Ramos (cell line): ENCODE results near the gene RNF220.

Experiments
- in situ Hi-C: fragments of 300-500 bp; cut with MboI; formaldehyde crosslinking; loops from one replicate; pipeline ENCODE4 v1.14.3; 2022; ENCODE audit warnings: low sequenced_read_pairs; ENCODE audit not compliant: unreplicated experiment

RNF220 gene

GRCh38 chr1:44645476-44646244 is 240.6 kb downstream of the RNF220 start:
- in situ Hi-C loops, result no loop called here

DNA sequence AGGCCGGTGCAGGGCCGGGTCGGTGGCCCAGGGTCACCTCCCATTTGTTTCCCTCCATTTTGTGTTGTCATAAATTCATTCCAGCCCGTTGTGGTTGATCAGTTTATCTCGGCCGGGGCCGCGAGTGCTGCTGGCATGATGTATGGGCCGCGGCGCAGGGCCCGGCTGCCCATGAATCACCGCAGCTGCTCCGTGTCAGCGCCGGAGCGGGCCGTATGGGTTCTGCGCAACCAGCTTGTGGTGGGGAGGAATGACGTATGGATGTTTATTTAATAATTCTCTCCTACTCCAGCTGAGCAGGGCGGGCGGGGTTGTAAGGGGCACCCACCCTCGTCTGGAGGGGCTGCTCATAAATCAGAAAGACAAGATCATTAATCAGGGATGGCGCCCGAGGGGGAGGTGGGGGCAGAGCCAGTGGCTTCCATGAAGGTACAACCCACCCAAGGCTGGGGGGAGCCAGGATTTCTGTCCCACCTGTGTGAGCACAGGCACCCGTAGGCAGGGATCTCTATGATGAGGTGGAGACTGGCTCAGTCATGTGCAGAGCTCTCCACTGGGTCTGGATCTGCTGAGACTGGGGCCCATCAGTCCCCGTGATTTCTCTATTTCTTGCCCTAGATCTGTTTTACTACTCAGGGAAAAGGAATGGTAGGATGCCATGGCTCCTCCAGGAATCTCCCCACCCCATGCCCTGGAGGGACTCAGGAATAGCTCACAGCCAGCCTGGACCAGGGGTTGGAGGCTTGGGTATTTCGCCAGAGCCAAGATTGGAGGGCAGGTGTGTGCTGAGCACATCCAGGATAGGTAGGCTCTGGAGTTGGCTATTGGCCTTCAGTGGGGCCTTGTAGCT is 241.4 kb downstream of the RNF220 start:
- in situ Hi-C loops, result no loop called here

DNA sequence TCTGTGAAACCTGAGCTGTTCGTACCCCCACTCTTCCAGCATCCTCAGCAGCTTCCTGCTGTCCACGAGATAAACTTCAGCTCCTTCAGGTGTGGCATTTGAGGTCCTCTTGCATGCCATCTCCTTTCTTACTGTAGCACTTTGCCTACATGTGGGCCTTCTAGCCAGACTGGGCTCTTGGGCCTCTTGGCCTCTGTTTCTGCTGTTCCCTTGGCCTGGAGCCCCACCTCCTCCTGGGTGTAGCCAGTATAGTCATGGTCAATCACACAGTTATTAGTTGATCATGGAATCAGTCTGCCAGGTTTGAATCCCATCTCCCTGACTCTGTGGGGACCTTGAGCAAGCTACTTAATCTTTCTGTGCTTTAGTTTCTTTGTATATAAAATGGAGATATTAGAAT is 242.8 kb downstream of the RNF220 start:
- in situ Hi-C loops, result no loop called here

DNA sequence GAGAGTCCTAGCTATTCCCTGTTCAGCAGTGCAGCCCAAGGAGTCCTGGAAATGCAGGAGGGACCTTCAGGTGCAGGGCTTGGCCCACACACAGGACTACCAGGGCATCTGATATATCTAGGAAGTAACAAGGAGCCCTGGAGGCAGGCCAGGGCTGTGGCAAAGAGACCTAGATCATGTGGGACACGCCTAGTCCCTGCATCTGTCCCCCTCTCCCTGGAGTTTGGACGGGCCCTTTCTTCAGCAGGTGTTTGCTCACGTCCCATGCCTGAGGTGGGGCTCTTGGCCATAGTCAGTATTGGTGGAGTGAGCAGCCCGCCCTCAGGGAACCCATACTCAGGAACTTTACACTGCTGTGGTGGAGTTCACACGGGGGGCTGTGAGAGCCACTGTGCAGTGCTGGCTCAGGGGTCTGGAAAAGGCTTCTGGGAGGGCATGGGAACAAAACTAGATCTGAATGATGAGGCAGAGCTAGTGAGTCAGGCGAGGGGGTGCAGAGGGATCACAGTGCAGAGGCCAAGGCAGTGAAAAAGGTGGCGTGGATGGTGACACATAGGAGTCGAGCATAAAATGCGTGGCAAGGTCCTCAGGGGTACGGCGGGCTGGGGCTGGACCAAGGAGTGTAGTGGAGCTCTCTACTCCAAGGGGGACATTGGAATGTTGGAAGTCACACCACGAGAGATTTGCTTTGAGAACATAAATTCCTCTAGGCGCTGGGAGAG is 243.6 kb downstream of the RNF220 start:
- in situ Hi-C loops, result no loop called here

- in situ Hi-C loops, result no loop called here
These were observed 244.7 kb downstream of the RNF220 start for GRCh38 chr1:44649788-44650158.

DNA sequence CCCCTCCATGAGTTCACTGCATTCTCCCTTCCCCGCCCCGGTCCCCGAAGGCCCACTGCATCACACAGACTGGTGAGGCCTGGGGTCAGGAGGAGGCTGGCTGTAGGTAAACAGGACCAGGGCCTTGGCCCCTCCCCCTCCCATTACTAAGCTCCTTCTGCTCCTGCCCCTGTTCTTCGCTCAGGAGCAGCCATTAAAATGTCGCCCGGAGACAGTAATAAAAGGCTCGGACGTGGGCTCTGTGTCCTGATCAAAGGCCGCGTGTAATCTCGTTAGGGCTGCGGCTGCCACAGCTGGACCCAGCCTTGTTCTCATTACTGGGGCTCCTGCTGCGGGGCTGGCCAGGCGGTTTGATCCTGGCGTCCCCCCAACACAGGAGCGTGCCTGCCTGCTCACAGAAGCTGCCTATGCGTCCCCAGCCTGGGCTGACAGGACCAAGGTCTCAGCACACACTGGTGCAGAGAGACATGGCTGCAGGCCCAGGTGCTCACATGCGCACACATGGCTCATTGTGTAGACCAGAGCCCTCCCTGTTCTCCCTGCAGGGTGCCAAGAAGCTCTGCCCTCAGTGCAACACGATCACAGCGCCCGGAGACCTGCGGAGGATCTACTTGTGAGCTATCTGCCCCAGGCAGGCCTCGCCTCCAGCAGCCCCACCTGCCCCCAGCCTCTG is 245.2 kb downstream of the RNF220 start:
- in situ Hi-C loops, result no loop called here

DNA sequence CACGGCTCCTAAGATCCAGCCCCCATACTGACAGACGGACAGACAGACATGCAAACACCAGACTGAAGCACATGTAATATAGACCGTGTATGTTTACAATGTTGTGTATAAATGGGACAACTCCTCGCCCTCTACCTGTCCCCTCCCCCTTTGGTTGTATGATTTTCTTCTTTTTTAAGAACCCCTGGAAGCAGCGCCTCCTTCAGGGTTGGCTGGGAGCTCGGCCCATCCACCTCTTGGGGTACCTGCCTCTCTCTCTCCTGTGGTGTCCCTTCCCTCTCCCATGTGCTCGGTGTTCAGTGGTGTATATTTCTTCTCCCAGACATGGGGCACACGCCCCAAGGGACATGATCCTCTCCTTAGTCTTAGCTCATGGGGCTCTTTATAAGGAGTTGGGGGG is 246.0 kb downstream of the RNF220 start:
- in situ Hi-C loops, result no loop called here

GRCh38 chr1:44652445-44653106 is 247.5 kb downstream of the RNF220 start:
- in situ Hi-C loops, result no loop called here

DNA sequence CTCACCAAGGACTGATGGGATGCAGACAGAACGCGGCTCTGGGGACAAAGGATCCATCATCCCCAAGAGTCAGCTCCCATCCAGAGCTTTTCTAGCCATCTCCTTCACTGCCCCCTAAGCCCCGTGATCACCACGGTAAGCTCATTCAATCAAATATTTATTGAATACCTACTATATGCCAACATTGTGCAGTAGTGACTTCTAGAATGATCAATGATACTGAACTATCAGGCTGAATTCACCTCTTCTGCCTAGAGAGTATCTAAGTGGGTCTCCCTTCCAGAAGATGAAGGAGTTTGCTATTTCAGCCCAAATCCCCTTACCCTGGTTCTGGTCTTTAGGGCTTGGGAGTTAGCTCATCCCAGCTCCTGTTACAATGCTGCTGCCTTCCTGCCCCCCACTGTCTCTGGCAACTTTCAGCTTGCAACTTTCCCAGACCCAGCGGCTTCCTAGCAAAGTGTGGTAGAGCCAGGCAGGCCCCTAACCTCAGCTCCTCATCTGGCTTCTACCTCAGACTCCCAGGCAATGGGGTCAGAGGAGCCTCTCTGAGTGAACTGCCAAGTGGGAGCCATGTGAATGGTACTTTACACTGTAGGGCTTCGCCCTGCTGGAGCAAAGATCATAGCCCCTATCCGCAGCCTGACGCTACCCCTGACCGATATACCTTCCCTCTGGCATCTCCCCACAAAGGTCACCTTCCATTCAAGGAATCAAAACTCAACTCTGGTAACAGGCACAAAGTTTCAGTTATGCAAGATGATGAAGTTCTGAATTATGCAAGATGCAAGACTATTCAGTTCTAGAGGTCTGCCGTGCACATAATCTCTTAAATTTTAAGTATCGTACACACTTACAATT is 248.3 kb downstream of the RNF220 start:
- in situ Hi-C loops, result no loop called here

- in situ Hi-C loops, result no loop called here
These were observed 249.6 kb downstream of the RNF220 start for GRCh38 chr1:44654621-44655187.

DNA sequence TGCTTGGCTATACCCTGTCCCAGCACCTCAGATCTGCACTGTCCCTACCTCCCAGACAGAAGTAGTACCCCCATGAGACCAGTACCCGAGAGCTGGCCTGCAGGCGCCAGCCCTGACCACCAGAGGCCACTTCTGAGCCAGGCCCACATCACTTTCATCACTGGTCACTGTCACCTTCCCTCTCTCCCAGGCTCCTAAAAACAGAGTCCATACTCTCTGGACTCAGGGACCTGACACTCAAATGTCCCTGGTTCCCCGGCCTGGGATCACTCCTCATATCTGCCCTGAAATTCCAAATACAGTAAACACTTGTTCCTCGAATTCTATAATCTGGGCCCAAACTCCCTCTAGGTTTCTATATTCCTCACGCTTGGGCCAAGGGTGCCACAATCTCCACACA is 250.6 kb downstream of the RNF220 start:
- in situ Hi-C loops, result no loop called here

DNA sequence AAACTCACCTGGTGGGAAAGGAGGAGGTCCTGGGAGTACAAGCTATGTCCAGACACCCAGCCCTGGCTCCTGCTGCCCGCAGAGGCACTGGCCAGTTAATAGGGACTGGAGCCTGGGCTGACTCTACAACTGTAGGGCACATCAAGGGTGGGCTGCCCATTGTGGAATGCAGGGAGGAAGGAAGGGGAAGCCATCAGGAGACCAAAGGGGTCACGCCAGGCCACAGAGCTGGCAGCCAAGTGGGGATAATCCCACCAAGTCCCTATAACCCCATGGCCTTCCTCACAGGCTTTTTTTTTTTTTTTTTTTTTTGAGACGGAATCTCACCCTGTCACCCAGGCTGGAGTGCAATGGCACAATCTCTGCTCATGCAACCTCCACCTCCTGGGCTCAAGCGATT is 254.5 kb downstream of the RNF220 start:
- in situ Hi-C loops, result no loop called here

DNA sequence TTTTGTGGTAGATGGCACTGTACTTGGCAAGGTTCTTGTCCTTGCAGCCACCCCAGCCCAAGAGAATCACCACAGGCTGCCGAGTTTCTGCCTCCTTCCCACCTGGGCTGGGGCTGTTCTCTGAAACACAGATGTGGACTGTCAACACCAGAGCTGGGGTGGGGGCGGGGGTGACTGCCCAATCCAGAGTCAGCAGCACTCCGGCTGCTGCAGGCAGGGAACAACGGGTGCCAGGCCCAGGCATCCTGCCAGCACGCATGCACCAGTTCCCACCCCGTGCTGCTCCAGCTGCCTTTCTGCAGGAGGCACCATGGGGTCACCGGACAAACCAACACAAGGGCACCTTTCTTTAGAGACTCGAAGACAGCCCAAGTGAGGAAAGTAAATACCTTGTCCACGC is 255.1 kb downstream of the RNF220 start:
- in situ Hi-C loops, result no loop called here

- in situ Hi-C loops, result no loop called here
These were observed 257.0 kb downstream of the RNF220 start for GRCh38 chr1:44661781-44662682.

- in situ Hi-C loops, result no loop called here
These were observed 257.6 kb downstream of the RNF220 start for GRCh38 chr1:44662683-44663030.

- in situ Hi-C loops, result no loop called here
These were observed 258.4 kb downstream of the RNF220 start for GRCh38 chr1:44663417-44663816.

DNA sequence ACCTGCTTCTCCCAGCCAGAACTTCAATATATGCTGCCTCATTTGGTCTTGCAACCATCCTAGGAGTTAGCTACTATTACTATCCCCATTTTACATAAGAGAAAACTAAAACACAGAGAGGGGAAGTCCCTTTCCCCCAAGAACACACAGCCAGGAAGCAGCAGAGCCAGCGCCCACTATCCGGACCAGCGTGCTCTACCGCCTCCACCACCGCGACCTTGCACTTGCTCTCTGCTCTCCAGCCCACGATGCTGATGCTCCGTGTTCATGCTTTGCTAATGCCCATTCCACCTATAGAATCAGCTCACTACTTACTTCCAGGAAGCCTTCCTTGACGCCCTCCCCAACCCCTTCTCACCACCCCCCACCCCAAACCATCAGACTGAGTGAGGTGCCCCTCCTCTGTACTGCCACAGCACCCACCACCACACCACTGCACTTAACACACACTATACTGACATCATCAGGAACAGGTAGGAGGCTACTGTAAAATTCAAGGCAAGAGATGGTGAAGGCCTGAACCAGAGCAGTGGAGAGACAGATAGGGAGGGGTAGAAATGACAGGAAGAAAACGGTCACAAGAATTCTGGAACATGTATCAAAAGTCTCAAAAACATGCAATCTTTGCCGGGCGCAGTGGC is 259.8 kb downstream of the RNF220 start:
- in situ Hi-C loops, result no loop called here
